Panc1 (cell line): ENCODE measurements around the gene PCSK2. TPM values are rescaled to one million over a fixed set of nuclear protein-coding genes. Genes with fewer than 3 reads are reported as not detected.

Experiments
- ATAC-seq: fragments of 200-7000 bp; cut with Tn5 transposase; 2 replicates; pipeline ENCODE4 v1.9.1; 2020; ENCODE audit warnings: mild to moderate bottlenecking, moderate library complexity
- BruUV-seq: library from RNA; stranded (reverse); fragments of 400-500 nt; replicated peaks from 2 replicates; lab custom pipeline; 2021; lab: Mats Ljungman, UMichigan
- CTCF ChIA-PET: fragments of 300-600 bp; sonication (Branson Sonifier 250); formaldehyde crosslinking; loops from one replicate; lab custom pipeline; 2022; ENCODE audit warnings: antibody characterized with exemption; lab: Charles Lee
- POLR2A ChIA-PET: fragments of 300-600 bp; sonication (Branson Sonifier 250); formaldehyde crosslinking; loops from one replicate; lab custom pipeline; 2022; ENCODE audit warnings: antibody characterized with exemption; lab: Charles Lee
- DNase-seq: peaks from one replicate; pipeline ENCODE4 v3.0.0-alpha.2; 2010; ENCODE audit warnings: low read depth, low spot score
- H3K27ac ChIP-seq: 2 replicates; pipeline ENCODE4 v1.5.1; 2011; ENCODE audit warnings: mild to moderate bottlenecking, low read length, inconsistent platforms
- H3K27me3 ChIP-seq: fragments of 200-500 bp; sonication (Bioruptor generic); 2 replicates; pipeline ENCODE4 v1.6.0; 2014; ENCODE audit warnings: low read length, inconsistent platforms; ENCODE audit not compliant: control insufficient read depth, insufficient read depth
- H3K36me3 ChIP-seq: fragments of 200-500 bp; sonication (Bioruptor generic); 2 replicates; pipeline ENCODE4 v1.5.1; 2014; ENCODE audit warnings: inconsistent platforms, mild to moderate bottlenecking, low read length, moderate library complexity; ENCODE audit not compliant: control insufficient read depth, insufficient read depth
- H3K4me1 ChIP-seq: 2 replicates; pipeline ENCODE4 v1.5.1; 2011; ENCODE audit warnings: inconsistent platforms, mild to moderate bottlenecking, low read length, moderate library complexity; ENCODE audit not compliant: control insufficient read depth, insufficient read depth
- H3K4me3 ChIP-seq, 2 experiments: 2 replicates each; pipeline ENCODE4 v1.5.1; 2011 to 2012; ENCODE audit warnings: low read depth in 2 of 2, low read length in 2 of 2, mild to moderate bottlenecking in 2 of 2, inconsistent platforms in 1 of 2, moderate library complexity in 1 of 2
- H3K9me3 ChIP-seq: fragments of 200-500 bp; sonication (Bioruptor generic); 2 replicates; pipeline ENCODE4 v1.5.1; 2014; ENCODE audit warnings: low read depth, mild to moderate bottlenecking, inconsistent platforms, low read length, moderate library complexity; ENCODE audit not compliant: control insufficient read depth, insufficient read depth
- POLR2AphosphoS5 ChIP-seq: IDR thresholded peaks from 2 replicates; pipeline ENCODE4 v1.6.1; 2012; ENCODE audit warnings: mild to moderate bottlenecking, low read depth, low read length, moderate library complexity
- SIN3A ChIP-seq: IDR thresholded peaks from 2 replicates; pipeline ENCODE4 v1.6.1; 2012; ENCODE audit warnings: low read depth, mild to moderate bottlenecking, low read length, moderate library complexity, borderline replicate concordance; ENCODE audit not compliant: insufficient read depth
- TCF7L2 ChIP-seq: IDR thresholded peaks from 2 replicates; pipeline ENCODE4 v1.6.1; 2011; ENCODE audit warnings: mild to moderate bottlenecking, low read depth, low read length, inconsistent platforms
- in situ Hi-C: cut with HindIII; loops from 2 replicates; pipeline ENCODE4 v1.10.0; 2016; ENCODE audit warnings: low sequenced_read_pairs, low pct_unique_long_range_greater_than_20kb
- intact Hi-C: fragments of 100-400 bp; cut with micrococcal nuclease; formaldehyde crosslinking; loops from one replicate; pipeline ENCODE4 v1.10.0; 2022; ENCODE audit not compliant: unreplicated experiment
- total RNA-seq: library from RNA; stranded (reverse); gene quantifications from one replicate; pipeline ENCODE4 v1.2.1, GENCODE V29; 2021; ENCODE audit not compliant: unreplicated experiment
- TF ChIP-seq, protein P1 (sequence below): fragments of 450-650 bp; IDR thresholded peaks from 2 replicates; pipeline ENCODE4 v1.5.1; 2017; ENCODE audit warnings: mild to moderate bottlenecking
- TF ChIP-seq, protein P2 (sequence below), 2 experiments: IDR thresholded peaks; 2 replicates each; pipeline ENCODE4 v1.6.1; 2011 to 2012; ENCODE audit warnings: low read depth in 2 of 2, control low read depth in 1 of 2, low read length in 1 of 2, mild to moderate bottlenecking in 1 of 2, moderate library complexity in 1 of 2; ENCODE audit not compliant: insufficient read depth in 1 of 2

PCSK2 gene
- total RNA-seq, 1 experiment from 2014 or later, result not detected

DNA sequence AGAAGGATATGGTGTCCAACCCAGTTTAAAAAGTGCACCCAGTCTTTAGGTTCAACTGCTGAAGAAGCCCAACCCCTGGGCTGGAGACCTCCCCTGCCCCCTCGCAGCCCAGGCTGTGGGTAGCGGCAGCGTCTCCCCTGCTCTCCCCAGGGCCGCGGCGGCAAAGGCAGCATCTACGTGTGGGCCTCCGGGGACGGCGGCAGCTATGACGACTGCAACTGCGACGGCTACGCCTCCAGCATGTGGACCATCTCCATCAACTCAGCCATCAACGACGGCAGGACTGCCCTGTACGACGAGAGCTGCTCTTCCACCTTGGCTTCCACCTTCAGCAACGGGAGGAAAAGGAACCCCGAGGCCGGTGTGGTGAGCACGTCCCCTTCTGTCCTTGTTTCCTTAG lies 226.8 kb downstream of the PCSK2 start:
- no peak for ATAC-seq
- DNase-seq, result no peak
- Histone ChIP-seq H3K4me1 (no peaks in the 10 kb centered on the region), H3K27ac (no peak overlapping the region), H3K36me3 (no peaks in the 10 kb centered on the region; the same call in 1 of the 2 replicates), H3K27me3 (peaks cover 16% of the 10 kb centered on the region), H3K4me3 (no peak overlapping the region), H3K9me3 (no peaks in the 10 kb centered on the region)
- BruUV-seq, result no TSS peak
- ChIA-PET POLR2A (no interaction called here), CTCF (no interaction called here)
- TF ChIP-seq TCF7L2, result no peak
- TF ChIP-seq POLR2AphosphoS5, result no peak
- TF ChIP-seq, protein P1, sequence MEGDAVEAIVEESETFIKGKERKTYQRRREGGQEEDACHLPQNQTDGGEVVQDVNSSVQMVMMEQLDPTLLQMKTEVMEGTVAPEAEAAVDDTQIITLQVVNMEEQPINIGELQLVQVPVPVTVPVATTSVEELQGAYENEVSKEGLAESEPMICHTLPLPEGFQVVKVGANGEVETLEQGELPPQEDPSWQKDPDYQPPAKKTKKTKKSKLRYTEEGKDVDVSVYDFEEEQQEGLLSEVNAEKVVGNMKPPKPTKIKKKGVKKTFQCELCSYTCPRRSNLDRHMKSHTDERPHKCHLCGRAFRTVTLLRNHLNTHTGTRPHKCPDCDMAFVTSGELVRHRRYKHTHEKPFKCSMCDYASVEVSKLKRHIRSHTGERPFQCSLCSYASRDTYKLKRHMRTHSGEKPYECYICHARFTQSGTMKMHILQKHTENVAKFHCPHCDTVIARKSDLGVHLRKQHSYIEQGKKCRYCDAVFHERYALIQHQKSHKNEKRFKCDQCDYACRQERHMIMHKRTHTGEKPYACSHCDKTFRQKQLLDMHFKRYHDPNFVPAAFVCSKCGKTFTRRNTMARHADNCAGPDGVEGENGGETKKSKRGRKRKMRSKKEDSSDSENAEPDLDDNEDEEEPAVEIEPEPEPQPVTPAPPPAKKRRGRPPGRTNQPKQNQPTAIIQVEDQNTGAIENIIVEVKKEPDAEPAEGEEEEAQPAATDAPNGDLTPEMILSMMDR, result no peak
- TF ChIP-seq, protein P2, sequence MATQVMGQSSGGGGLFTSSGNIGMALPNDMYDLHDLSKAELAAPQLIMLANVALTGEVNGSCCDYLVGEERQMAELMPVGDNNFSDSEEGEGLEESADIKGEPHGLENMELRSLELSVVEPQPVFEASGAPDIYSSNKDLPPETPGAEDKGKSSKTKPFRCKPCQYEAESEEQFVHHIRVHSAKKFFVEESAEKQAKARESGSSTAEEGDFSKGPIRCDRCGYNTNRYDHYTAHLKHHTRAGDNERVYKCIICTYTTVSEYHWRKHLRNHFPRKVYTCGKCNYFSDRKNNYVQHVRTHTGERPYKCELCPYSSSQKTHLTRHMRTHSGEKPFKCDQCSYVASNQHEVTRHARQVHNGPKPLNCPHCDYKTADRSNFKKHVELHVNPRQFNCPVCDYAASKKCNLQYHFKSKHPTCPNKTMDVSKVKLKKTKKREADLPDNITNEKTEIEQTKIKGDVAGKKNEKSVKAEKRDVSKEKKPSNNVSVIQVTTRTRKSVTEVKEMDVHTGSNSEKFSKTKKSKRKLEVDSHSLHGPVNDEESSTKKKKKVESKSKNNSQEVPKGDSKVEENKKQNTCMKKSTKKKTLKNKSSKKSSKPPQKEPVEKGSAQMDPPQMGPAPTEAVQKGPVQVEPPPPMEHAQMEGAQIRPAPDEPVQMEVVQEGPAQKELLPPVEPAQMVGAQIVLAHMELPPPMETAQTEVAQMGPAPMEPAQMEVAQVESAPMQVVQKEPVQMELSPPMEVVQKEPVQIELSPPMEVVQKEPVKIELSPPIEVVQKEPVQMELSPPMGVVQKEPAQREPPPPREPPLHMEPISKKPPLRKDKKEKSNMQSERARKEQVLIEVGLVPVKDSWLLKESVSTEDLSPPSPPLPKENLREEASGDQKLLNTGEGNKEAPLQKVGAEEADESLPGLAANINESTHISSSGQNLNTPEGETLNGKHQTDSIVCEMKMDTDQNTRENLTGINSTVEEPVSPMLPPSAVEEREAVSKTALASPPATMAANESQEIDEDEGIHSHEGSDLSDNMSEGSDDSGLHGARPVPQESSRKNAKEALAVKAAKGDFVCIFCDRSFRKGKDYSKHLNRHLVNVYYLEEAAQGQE (IDR thresholded peaks at IDR 0.05; ENCODE audit: insufficient read depth in 1 of 2, low read depth in 2 of 2, low read length in 1 of 2), result no peak
- TF ChIP-seq SIN3A, result no peak
- in situ Hi-C loops, result no loop called here
- intact Hi-C loops, result no loop called here

DNA sequence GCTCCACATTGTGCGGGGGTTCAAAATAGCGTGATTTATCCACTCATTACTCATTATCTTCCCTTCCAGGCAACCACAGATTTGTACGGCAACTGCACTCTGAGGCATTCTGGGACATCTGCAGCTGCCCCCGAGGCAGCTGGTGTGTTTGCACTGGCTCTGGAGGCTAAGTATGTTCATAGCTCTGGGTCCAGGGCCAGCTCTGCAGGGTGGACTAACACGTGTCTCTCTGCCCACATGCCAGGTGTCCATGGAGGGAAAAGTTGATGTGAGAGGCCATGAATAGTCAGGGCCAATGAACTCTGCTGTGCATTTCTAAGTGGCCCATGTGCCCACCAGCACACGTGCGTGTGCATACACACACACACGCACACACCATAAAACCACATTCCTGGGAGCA lies 229.4 kb downstream of the PCSK2 start:
- CTCF ChIA-PET, result no interaction called here
- in situ Hi-C loops, result no loop called here

More for the DNA sequence above, 229.4 kb downstream of the PCSK2 start:
- ATAC-seq (no peak), DNase-seq (no peak)
- intact Hi-C loops, result no loop called here
- TF ChIP-seq, protein P2 (IDR thresholded peaks at IDR 0.05; ENCODE audit: insufficient read depth in 1 of 2, low read depth in 2 of 2, low read length in 1 of 2), result no peak
- TF ChIP-seq TCF7L2, result no peak
- TF ChIP-seq POLR2AphosphoS5, result no peak
- no peak for TF ChIP-seq SIN3A
- TF ChIP-seq, protein P1, result no peak
- H3K27me3 ChIP-seq, result peaks cover 20% of the 10 kb centered on the region
- BruUV-seq, result no TSS peak
- no peaks in the 10 kb centered on the region for H3K9me3 ChIP-seq
- H3K4me1 ChIP-seq, result no peaks in the 10 kb centered on the region
- no peak overlapping the region for H3K27ac ChIP-seq
- no peaks in the 10 kb centered on the region; the same call in 1 of the 2 replicates for H3K36me3 ChIP-seq
- POLR2A ChIA-PET, result no interaction called here
- H3K4me3 ChIP-seq, result no peak overlapping the region
